ENCODE results near the gene ZMIZ2.
"Not testable (repeated sequence)": the region's sequence is repeated elsewhere in the genome, so short reads cannot be mapped to it uniquely, and the experiment has no call there.

ZMIZ2 gene

GRCh38 chr7:44768628-44769371 lies 20.2 kb downstream of the ZMIZ2 start:
- H3K4me3 ChIP-seq (ENCODE audit: control insufficient read depth, low read depth, low read length): no peak overlapping the region
- DNase-seq (ENCODE audit: low read depth): no peak
- no peak for TF ChIP-seq CTCF (conservative IDR thresholded peaks at IDR 0.05; ENCODE audit: control insufficient read depth, insufficient read depth, low read depth, low read length)

- no peak for TF ChIP-seq CTCF (conservative IDR thresholded peaks at IDR 0.05; ENCODE audit: control insufficient read depth, insufficient read depth, low read depth, low read length)
- DNase-seq (ENCODE audit: low read depth): no peak
- no peak overlapping the region for H3K4me3 ChIP-seq (ENCODE audit: control insufficient read depth, low read depth, low read length)
Measured at GRCh38 chr7:44769376-44769775, 20.7 kb downstream of the ZMIZ2 start.

GRCh38 chr7:44769776-44770294 lies 21.2 kb downstream of the ZMIZ2 start:
- no peak overlapping the region for H3K4me3 ChIP-seq (ENCODE audit: control insufficient read depth, low read depth, low read length)
- TF ChIP-seq CTCF (conservative IDR thresholded peaks at IDR 0.05; ENCODE audit: control insufficient read depth, insufficient read depth, low read depth, low read length): no peak
- peak; percentile 54 for DNase-seq (ENCODE audit: low read depth)

- no peak for DNase-seq (ENCODE audit: low read depth)
- no peak for TF ChIP-seq CTCF (conservative IDR thresholded peaks at IDR 0.05; ENCODE audit: control insufficient read depth, insufficient read depth, low read depth, low read length)
- H3K4me3 ChIP-seq (ENCODE audit: control insufficient read depth, low read depth, low read length): no peak overlapping the region
Measured at GRCh38 chr7:44771358-44771757, 22.7 kb downstream of the ZMIZ2 start.

GRCh38 chr7:44772440-44772839 lies 23.8 kb downstream of the ZMIZ2 start:
- TF ChIP-seq CTCF (conservative IDR thresholded peaks at IDR 0.05; ENCODE audit: control insufficient read depth, insufficient read depth, low read depth, low read length): no peak
- no peak for DNase-seq (ENCODE audit: low read depth)
- no peak overlapping the region for H3K4me3 ChIP-seq (ENCODE audit: control insufficient read depth, low read depth, low read length)

- H3K4me3 ChIP-seq (ENCODE audit: control insufficient read depth, low read depth, low read length): no peak overlapping the region
- DNase-seq (ENCODE audit: low read depth): no peak
- TF ChIP-seq CTCF (conservative IDR thresholded peaks at IDR 0.05; ENCODE audit: control insufficient read depth, insufficient read depth, low read depth, low read length): no peak
Measured at GRCh38 chr7:44772867-44773266, 24.2 kb downstream of the ZMIZ2 start.

- H3K4me3 ChIP-seq (ENCODE audit: control insufficient read depth, low read depth, low read length); DNase-seq (ENCODE audit: low read depth): not testable (repeated sequence)
Measured at GRCh38 chr7:44774486-44774885, 25.8 kb downstream of the ZMIZ2 start.
